ENCODE results near the gene TREM2.
"Not testable (repeated sequence)": the region's sequence is repeated elsewhere in the genome, so short reads cannot be mapped to it uniquely, and the experiment has no call there.

GRCh38 chr6:41115027-41115426 is 47.9 kb downstream of the TREM2 start:
- TF ChIP-seq CTCF (IDR thresholded peaks at IDR 0.05; ENCODE audit: low read length); EZH2phosphoT487 (IDR thresholded peaks at IDR 0.05; ENCODE audit: low read length); EZH2 (optimal IDR thresholded peaks at IDR 0.05; ENCODE audit: low read depth, low read length): not testable (repeated sequence)

All from MM.1S (cell line).